SHP77 (cell line): ENCODE results near the gene SOX4.

ENCODE experiments used
- DNase-seq, 2 experiments: peaks; one replicate each; lab custom pipeline; 2025; lab: John Stamatoyannopoulos, UW

The SOX4 gene

DNA sequence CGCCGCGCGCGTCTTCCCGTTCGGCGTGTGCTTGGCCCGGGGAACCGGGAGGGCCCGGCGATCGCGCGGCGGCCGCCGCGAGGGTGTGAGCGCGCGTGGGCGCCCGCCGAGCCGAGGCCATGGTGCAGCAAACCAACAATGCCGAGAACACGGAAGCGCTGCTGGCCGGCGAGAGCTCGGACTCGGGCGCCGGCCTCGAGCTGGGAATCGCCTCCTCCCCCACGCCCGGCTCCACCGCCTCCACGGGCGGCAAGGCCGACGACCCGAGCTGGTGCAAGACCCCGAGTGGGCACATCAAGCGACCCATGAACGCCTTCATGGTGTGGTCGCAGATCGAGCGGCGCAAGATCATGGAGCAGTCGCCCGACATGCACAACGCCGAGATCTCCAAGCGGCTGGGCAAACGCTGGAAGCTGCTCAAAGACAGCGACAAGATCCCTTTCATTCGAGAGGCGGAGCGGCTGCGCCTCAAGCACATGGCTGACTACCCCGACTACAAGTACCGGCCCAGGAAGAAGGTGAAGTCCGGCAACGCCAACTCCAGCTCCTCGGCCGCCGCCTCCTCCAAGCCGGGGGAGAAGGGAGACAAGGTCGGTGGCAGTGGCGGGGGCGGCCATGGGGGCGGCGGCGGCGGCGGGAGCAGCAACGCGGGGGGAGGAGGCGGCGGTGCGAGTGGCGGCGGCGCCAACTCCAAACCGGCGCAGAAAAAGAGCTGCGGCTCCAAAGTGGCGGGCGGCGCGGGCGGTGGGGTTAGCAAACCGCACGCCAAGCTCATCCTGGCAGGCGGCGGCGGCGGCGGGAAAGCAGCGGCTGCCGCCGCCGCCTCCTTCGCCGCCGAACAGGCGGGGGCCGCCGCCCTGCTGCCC is 1.1 kb downstream of the SOX4 start:
- no peak for DNase-seq

DNA sequence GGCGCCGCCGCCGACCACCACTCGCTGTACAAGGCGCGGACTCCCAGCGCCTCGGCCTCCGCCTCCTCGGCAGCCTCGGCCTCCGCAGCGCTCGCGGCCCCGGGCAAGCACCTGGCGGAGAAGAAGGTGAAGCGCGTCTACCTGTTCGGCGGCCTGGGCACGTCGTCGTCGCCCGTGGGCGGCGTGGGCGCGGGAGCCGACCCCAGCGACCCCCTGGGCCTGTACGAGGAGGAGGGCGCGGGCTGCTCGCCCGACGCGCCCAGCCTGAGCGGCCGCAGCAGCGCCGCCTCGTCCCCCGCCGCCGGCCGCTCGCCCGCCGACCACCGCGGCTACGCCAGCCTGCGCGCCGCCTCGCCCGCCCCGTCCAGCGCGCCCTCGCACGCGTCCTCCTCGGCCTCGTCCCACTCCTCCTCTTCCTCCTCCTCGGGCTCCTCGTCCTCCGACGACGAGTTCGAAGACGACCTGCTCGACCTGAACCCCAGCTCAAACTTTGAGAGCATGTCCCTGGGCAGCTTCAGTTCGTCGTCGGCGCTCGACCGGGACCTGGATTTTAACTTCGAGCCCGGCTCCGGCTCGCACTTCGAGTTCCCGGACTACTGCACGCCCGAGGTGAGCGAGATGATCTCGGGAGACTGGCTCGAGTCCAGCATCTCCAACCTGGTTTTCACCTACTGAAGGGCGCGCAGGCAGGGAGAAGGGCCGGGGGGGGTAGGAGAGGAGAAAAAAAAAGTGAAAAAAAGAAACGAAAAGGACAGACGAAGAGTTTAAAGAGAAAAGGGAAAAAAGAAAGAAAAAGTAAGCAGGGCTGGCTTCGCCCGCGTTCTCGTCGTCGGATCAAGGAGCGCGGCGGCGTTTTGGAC is 2.0 kb downstream of the SOX4 start:
- DNase-seq = no peak

DNA sequence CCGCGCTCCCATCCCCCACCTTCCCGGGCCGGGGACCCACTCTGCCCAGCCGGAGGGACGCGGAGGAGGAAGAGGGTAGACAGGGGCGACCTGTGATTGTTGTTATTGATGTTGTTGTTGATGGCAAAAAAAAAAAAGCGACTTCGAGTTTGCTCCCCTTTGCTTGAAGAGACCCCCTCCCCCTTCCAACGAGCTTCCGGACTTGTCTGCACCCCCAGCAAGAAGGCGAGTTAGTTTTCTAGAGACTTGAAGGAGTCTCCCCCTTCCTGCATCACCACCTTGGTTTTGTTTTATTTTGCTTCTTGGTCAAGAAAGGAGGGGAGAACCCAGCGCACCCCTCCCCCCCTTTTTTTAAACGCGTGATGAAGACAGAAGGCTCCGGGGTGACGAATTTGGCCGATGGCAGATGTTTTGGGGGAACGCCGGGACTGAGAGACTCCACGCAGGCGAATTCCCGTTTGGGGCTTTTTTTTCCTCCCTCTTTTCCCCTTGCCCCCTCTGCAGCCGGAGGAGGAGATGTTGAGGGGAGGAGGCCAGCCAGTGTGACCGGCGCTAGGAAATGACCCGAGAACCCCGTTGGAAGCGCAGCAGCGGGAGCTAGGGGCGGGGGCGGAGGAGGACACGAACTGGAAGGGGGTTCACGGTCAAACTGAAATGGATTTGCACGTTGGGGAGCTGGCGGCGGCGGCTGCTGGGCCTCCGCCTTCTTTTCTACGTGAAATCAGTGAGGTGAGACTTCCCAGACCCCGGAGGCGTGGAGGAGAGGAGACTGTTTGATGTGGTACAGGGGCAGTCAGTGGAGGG is 2.8 kb downstream of the SOX4 start:
- peak; percentile 44 to 72 for DNase-seq

DNA sequence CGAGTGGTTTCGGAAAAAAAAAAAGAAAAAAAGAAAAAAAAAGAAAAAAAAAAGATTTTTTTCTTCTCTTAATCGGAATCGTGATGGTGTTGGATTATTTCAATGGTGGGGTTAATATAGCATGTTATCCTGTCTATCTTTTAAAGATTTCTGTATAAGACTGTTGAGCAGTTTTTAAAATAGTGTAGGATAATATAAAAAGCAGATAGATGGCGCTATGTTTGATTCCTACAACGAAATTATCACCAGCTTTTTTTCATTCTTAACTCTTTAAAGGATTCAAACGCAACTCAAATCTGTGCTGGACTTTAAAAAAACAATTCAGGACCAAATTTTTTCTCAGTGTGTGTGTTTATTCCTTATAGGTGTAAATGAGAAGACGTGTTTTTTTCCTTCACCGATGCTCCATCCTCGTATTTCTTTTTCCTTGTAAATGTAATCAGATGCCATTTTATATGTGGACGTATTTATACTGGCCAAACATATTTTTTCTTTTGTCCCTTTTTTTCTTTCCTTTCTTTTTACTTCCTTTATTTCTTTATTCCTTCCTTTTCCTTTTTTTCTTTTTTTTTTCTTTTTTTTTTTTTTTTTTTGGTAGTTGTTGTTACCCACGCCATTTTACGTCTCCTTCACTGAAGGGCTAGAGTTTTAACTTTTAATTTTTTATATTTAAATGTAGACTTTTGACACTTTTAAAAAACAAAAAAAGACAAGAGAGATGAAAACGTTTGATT is 3.6 kb downstream of the SOX4 start:
- peak in 1 of 2 experiments; percentile 60 for DNase-seq

DNA sequence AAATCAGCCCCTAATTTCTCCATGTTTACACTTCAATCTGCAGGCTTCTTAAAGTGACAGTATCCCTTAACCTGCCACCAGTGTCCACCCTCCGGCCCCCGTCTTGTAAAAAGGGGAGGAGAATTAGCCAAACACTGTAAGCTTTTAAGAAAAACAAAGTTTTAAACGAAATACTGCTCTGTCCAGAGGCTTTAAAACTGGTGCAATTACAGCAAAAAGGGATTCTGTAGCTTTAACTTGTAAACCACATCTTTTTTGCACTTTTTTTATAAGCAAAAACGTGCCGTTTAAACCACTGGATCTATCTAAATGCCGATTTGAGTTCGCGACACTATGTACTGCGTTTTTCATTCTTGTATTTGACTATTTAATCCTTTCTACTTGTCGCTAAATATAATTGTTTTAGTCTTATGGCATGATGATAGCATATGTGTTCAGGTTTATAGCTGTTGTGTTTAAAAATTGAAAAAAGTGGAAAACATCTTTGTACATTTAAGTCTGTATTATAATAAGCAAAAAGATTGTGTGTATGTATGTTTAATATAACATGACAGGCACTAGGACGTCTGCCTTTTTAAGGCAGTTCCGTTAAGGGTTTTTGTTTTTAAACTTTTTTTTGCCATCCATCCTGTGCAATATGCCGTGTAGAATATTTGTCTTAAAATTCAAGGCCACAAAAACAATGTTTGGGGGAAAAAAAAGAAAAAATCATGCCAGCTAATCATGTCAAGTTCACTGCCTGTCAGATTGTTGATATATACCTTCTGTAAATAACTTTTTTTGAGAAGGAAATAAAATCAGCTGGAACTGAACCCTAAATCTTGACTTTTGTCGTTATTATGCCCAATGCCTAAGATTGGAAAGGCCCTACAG is 4.5 kb downstream of the SOX4 start:
- DNase-seq = no peak

DNA sequence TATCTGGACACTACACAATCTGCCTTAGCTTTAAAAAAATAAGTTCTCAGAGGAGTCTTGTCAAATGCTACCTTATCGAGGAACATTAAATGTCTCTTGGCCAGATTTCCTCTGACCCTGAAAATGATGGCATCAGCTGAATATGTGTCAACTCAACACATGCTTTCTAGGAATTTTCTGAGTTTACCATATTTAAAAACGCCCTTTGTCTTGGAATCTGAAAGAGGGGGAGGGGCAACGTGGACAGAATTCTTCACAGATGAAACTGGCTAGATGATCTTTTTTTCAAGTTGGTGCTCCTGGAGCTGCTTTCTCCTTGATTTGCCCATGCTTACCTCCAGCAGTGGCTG is 5.1 kb downstream of the SOX4 start:
- DNase-seq = no peak

DNA sequence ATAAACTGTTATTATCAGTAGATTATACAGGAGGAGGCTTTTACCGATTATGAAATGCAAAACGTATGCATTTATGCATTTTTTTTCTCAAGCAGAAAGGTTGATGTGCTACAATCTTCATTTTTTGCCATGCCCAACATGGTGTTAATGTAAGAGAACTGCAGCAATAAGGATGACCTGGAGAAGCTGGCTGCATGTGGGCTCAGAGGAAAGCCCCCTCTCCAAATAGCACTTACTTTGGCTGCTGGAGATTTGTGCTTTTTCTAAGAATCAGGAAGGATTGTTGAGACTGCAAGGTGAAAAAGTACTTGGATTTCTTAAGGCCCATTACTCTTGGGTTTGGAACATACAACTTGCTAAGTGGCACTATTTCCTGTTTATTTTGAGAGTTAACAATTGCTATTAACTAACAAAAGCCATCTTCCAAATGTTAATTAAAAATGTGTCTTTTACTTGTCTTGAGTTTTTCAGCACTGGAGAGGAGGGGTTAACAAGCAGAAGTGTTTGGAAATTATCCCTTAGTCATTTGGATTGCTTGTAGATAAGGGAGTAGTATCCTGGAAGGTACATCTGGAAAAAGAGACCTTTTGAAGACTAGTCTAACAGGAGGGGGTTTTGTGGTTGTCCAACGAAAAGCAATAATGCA is 5.6 kb downstream of the SOX4 start:
- no peak for DNase-seq

DNA sequence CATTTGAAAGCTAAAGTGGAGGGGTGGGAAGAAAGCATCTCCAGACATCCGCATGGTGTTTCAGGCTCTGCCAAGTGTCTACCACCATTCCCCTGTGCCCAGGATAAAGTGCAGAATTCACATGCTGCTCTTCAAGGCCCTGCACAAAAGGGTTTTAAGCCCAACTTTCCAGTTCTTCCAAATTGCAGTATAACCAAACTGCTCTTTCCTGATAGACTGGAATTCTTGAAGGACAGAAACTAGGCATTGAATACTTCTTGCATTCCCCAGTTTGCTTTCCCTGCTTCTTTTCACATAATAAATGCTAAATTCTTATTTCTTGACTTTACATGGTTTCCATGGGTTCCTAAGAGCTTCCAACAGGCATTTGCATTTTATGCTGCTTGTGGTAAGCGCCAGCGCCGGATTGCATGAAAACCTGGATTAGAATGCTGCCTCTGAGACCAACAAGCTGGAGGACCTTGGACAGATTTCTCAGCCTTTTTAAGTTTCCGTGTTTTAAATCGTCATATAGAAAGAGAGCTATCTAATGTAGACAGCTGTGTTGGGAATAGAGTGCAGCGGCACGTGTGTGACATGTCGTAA is 7.9 kb downstream of the SOX4 start:
- DNase-seq = no peak

DNA sequence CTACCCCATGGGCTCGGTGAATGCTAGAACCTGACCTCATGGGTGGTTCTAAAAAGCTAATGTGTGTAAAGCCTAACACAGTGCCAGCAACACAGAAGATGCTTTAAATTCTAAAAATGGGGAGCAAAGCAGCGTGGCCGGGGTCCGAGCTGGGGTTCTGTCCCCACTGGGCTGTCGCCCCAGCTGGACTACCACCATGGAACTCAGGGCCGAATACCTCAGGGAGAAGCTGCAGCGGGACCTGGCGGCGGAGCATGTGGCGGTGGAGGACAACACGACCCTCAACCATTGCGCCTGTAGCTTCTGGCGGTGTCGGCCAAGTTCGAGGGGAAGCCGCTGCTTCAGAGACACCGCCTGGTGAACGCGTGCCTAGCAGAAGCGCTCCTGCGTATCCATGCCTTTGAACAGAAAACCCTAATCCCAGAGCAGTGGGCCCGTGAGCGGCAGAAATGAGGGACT is 8.4 kb downstream of the SOX4 start:
- DNase-seq = no peak

DNA sequence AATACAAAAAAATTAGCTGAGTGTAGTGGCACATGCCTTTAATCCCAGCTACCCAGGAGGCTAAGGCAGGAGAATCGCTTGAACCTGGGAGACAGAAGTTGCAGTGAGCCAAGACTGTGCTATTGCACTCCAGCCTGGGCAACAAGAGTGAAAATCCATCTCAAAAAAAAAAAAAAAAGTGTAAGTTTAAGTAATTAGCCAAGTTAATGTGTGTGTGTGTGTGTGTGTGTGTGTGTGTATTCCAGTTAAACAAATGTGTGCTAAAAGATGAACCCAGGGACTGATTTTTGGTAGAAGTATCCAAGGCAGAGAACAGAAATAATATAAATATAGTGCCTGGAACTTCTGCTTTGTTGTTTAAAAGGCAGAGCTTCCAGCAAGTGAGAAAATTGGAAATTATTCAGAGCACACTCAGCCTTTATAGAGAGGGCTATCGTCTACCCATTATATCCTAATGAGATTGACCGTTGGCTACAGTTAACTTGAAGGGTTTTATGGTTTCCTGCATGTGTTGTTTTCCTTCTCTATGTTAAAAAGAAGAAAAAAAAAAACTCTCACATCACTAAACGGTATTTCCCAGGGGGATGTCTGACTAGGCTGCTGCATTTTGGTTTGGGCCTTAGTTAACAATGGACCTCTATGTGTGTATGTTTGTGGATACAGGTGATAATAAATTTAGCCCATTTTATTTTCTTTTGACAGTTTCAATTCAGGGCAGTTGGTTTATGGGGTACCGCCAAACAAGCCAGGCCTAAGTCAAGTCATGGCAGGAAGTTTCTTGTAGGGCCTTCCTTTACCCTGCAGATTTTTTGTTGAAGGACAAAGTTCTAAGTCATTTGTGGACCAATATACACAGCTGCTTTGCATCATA is 9.8 kb downstream of the SOX4 start:
- DNase-seq = no peak

DNA sequence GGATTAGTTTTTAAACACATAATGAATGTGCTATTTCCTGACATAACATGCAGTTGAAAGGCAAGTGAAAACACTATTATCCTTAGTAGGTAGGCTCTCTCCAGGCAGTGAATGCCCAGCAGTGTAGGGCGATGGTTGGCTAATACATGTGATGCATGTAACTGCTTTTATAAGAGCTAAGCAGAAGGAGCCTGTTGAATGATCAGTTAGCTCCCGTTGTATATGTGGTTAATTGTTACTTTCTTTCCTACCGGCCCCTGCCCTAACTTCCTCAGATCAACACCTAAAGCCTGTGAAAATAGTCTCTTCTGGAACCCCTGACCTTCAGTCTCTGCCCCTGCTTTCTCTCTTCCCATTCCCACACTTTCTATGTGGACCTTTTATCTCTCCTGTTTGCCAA is 10.5 kb downstream of the SOX4 start:
- no peak for DNase-seq

DNA sequence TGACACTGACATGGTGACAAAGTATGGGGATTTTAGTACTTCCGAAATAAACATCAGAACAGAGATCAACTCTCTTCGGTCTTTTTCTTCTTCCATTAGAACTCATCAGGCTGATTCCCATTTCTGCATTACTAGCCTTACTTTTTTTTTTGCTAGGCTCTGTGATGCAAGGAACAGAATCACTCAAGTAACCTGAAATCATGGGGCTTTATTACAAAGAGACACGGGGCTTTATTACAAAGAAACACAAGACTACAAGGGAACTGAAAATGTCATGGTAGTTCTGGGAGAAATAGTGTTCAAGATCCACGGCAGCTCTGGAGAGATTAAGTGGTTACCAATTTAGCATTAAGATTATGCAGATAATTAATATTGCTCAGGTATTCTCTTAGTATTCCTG is 11.6 kb downstream of the SOX4 start:
- DNase-seq = no peak

DNA sequence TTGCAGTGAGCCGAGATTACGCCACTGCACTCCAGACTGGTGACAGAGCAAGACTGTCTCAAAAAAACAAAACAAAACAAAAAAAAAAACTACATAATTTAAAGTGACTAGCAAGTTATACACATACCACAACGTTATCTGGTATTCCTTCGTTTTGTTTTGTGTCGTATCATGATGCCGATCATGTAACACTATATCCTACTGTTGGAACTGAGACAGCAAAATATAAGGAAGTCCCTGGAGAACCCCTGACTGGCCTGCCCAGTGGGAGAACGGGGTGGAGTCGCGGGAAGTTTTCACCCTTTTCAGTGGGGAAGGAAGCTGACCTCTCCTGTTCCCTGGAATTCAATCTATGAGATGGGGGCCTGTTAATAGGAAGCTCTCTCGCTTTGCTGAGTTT is 15.1 kb downstream of the SOX4 start:
- no peak for DNase-seq

DNA sequence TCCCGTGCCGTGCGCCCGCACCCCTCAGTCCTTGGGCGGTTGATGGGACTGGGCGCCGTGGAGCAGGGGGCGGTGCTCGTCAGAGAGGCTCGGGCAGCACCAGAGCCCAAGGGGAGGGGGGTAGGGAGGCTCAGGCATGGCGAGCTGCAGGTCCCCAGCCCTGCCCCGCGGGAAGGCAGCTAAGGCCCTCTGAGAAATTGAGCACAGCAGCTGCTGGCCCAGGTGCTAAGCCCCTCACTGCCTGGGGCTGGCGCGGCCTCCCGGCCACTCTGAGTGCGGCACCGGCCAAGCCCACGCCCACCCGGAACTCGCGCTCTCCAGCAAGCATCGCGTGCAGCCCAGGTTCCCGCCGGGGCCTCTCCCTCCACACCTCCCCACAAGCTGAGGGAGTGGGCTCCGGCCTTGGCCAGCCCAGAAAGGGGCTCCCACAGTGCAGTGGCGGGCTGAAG is 16.4 kb downstream of the SOX4 start:
- DNase-seq = no peak

DNA sequence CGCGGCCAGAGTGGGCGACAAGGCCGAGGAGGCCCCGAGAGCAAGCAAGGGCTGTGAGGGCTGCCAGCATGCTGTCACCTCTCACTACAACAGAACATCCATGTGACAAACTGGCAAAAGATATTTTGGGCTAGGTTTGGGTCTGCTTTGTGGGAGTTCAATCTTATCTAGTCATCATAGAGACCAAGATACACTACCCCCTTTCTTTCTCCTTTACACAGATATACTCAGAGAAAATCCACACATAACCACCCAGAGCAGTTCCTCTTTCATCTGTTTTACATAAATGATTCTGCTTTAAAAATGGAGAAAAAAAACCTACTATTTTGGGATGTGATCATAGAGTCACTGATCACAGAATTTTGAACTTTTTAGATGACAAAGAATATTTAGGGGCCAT is 16.8 kb downstream of the SOX4 start:
- DNase-seq = no peak

DNA sequence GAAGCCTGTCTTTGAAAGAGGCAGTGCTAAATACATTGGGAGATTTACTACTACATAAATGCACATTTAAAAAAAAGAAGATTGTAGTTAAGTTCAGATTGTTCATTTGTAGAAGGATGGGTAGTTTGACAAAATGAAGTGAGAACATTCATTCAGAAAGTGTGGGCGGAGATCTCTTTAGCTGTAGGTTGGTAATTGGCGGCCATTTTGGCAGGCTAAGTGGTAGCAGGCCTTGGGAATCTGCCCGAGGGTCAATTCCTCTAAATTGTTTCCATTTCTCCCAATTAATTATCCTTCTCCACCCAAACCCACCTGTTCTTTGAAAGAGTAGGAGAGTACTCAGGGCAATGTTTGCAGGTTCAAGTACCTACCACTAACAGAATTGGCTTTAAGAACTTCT is 17.9 kb downstream of the SOX4 start:
- no peak for DNase-seq

DNA sequence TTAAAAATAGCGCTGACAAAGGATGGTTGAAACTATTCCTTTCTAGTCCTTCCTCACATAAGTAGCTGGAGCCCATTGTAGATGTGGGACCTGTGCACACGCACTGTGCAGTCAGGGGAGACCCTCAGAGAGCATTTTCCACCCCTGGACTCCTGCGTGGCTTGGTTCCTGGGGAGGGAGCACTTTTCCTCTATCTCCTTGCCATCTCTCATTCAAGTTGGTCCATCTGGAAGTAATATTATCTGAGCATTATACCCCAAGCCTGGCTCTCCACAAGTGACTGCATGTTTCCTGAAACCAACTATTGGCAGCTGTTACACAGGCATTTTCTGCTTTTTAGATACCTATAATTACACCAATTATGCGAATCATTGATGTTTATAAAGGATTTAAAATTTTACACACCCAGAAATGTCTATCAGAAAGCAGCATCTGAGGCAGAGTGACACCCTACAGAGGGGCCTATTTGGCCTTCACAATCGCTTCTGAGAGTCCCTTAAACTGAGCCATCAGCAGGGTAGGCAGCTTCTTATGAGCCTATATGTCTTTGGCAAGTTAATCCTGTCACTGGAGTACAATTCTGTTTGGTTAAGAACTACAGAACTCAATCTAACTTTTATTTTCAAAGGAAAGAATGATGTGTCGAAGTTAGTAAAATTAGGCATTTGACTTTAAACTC is 18.7 kb downstream of the SOX4 start:
- no peak for DNase-seq

DNA sequence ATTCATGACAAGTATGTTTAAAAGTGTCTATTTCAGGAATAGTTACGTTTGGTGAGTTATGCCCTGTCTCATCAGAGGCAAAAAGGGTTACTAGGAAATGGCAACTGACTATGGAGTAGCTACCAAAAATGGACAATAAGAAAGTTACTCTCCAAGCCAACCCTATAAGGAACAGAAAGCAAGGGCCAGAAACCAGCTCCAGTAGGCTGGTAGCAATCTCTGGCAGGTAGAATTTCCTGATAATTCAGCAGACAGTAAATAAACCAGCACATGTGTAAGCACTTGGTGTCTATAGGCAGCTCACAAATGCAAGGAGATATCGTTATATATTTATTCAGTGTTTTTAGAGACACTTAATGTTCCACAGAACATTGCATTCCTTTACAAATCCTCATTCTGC is 20.3 kb downstream of the SOX4 start:
- no peak for DNase-seq
